K562 (cell line): Measurements from ENCODE around the gene KLK15.

Experiments used
- CBX8 ChIP-seq: fragments of 200-600 bp; sonication (generic); IDR thresholded peaks from 2 replicates; pipeline ENCODE4 v1.6.1; 2012; ENCODE audit warnings: borderline replicate concordance, mixed run types, low read depth, mild to moderate bottlenecking, moderate library complexity, mixed read lengths, low read length, control low read depth, inconsistent platforms; ENCODE audit not compliant: poor library complexity, severe bottlenecking; ENCODE audit errors: extremely low read depth
- MCM3 ChIP-seq: fragments of 450-650 bp; IDR thresholded peaks from 2 replicates; pipeline ENCODE4 v1.6.1; 2016
- MTF1 ChIP-seq: fragments of 250-450 bp; sonication (Bioruptor Pico); IDR thresholded peaks from 2 replicates; pipeline ENCODE4 v1.9.0; 2021; ENCODE audit warnings: moderate library complexity, mild to moderate bottlenecking, inconsistent platforms, borderline replicate concordance
- POLR2AphosphoS5 ChIP-seq: IDR thresholded peaks from 2 replicates; pipeline ENCODE4 v1.6.1; 2011; ENCODE audit warnings: mild to moderate bottlenecking, low read depth, low read length, moderate library complexity; ENCODE audit not compliant: control insufficient read depth, insufficient read depth
- ZNF175 ChIP-seq: fragments of 200-800 bp; sonication (Bioruptor generic); IDR thresholded peaks from 2 replicates; pipeline ENCODE4 v1.6.1; 2016; ENCODE audit warnings: low read depth, mild to moderate bottlenecking, missing genetic modification characterization, missing compliant biosample characterization
- ZNF274 ChIP-seq: IDR thresholded peaks from 2 replicates; pipeline ENCODE4 v1.6.1; 2011; ENCODE audit warnings: low read depth, mild to moderate bottlenecking, low read length, moderate library complexity, borderline replicate concordance

- TF ChIP-seq MTF1 (CRISPR knock-in tag) (no peak), MCM3 (no peak), ZNF175 (no peak), ZNF274 (no peak), POLR2AphosphoS5 (no peak), CBX8 (no peak)
Observed at GRCh38 chr19:50833802-50834167, 411 bp upstream of the KLK15 start.
